CD4-positive, alpha-beta T cell treated with Interferon gamma for 1 hour (primary cell): ENCODE data around the gene MXD3.
"Not testable (repeated sequence)": the region's sequence is repeated elsewhere in the genome, so short reads cannot be mapped to it uniquely, and the experiment has no call there.

Source experiments
- DNase-seq: peaks from one replicate; pipeline ENCODE4 v3.0.0-alpha.2; 2020

MXD3 gene

GRCh38 chr5:177319913-177320588, 8.4 kb upstream of the MXD3 start:
- DNase-seq: no peak

DNA sequence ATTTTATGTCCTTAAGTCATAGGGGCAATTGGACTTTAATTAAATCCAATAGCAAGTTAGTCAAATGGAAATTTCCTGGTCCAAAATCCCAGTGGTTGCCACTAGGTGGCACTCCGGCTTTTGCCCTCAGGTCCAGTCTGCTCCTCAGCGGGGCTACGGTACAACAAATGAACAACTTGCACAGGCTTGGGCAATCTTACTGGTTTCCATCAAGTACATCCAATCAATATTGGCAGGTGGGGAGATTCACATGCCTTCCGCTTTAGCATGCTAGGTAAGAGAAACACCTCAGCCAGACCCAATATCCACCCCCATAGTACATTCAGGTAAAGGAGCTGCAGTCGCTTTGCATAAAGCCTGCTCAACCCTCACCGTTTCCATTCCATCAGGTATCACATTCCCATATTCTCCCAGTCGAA, 6.3 kb upstream of the MXD3 start:
- peak; percentile 68 for DNase-seq

- DNase-seq: no peak
Measured at GRCh38 chr5:177316005-177316404, 4.3 kb upstream of the MXD3 start.

DNA sequence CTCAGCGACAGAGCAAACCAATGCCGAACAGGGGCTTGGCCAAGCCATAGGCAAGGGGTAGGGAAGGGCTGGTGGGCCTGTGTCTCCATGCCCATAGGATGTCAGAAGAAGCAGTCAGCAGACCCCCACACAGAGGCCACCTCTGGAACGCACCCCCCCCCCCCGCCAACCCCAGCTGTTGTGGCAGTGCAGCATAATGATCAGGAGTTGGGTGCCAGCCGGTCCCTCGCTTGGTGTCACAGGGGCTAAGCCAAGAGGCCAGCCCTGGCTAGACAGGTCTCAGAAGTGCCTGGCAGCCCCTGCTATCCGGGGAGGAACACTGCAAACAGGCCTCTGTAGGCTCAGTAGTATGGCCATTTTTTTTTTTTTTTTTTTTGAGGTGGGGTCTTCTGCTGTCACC, 3.7 kb upstream of the MXD3 start:
- DNase-seq: no peak

GRCh38 chr5:177314376-177315342, 3.0 kb upstream of the MXD3 start:
- DNase-seq: no peak

- DNase-seq: no peak
Measured at GRCh38 chr5:177313561-177314259, 2.0 kb upstream of the MXD3 start.

DNA sequence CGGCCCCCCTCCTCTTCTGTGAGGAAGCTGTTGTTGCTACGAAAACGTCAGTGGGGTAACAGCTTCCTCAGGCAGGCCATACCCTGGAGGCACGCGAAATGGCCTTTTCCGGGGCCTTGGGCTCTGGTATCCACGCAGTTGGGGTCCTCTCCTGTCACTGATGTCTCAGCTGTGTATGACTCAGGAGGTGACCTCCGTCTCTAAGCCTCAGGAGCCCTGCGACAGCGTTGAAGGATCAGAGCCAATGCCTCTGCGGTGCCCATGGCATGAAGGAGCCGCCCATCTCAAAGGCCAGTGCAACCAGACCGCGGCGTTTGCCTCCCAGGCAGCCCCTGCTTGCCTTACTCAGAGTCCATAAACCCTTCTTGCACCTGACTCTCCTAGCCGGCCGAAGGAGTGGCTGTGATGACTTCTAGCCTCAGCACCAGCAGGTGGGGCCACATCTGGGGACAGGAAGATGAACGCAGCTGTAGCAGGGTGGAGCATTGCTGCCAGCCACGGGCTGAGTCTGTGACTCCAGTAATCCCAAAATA, 1.0 kb upstream of the MXD3 start:
- no peak for DNase-seq

GRCh38 chr5:177311392-177311722, 341 bp downstream of the MXD3 start:
- DNase-seq: no peak

GRCh38 chr5:177310757-177311391, 824 bp downstream of the MXD3 start:
- DNase-seq: peak; percentile 52

GRCh38 chr5:177310332-177310731, 1.4 kb downstream of the MXD3 start:
- no peak for DNase-seq

DNA sequence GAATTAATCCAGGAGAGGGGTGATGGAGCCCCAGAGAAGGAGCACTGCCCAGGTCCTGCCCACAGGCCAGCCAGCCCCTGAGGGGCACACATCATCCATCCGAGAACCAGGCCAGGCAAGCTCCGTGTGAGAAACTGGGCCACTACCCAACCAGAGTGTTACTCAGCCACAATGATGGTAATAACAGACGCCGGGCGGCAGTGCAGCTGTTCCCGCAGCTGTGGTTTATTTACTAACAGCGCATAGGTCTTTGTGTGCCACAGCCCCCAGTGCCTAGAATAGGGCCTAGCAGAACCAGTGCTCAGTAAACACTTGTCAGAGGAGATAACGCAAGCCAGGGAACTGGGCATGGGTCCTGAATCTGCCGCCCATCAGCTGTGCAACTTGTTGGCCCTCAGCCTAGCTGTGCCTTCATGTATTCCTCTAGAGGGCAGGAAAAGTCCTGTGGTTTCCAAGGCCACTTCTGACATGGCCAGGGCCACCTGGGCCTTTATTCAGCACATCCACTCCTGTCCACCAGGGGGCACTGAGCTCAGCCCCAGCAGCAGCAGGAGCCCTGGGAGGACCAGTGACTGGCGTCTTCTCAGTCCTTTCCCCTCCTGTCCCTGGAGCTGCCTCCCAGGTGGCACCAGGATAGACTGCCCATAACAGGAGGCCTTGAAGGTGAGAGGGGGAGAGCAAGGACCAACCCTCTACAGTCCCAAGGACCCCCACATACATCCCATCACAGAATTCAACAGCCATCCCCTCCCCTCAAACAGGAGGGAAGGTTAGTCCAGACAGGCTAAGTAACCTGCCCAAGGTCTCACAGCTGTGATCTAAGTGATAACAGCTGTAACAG, 2.1 kb downstream of the MXD3 start:
- DNase-seq: peak; percentile 74

DNA sequence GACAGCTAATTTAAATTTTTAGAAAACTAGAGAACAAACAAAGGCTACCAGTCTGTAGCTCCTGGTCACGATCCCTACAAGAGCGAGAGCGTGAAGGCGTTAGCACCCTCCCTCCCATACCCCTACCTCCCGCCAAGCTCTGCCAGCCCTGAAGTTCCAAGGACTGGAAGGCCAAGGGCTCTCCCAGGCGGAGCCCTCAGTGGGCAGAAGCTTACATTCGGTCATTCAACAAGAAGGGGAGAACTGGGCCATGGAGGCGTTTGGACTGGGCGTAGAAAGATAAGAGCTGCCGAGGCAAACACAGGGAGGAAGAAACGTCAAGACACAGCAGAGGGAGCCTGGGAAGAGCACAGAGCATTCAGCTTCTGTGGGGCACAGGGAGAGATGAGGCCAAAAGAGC, 3.0 kb downstream of the MXD3 start:
- no peak for DNase-seq

DNA sequence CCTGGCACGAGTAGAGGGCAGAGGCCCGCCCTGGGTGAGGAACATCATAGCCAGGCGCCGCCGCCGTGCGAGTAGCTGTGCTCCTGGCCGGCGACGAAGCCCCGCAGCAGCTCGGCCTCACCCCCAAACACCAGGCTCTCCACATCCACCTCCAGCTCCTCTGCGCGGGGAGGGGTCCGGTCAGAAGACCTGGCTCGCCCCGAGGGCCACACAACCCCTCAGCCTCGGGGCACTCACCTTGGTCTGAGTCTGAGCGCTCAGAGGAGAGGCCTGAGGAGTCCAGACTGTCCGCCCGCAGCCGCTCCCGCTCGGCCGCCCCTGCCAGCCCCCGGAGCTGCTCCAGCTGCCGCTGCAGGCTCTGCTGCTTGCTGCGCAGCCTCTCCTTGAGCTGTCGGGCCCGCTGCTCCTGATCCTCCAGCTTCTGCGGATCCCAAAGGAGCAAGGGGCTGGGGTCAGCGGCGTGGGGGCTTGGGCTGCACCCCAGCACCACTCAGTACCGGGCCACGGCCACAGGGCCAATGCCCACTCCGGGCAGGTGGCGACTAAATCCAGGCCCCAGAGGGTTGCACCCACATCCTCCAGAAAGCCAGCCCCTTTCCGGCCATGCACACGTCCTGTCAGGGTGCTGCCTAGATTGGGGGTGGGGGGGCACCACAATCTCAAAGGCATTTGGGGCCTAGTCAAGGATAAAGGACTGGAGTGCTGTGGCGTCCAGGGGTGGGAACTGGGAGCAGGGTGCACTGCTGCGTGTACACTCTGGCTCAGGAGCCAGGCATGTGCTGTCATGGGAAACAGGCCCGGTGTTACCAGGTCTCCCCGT, 3.9 kb downstream of the MXD3 start:
- no peak for DNase-seq

GRCh38 chr5:177306674-177307543, 4.8 kb downstream of the MXD3 start:
- peak; percentile 63 for DNase-seq

DNA sequence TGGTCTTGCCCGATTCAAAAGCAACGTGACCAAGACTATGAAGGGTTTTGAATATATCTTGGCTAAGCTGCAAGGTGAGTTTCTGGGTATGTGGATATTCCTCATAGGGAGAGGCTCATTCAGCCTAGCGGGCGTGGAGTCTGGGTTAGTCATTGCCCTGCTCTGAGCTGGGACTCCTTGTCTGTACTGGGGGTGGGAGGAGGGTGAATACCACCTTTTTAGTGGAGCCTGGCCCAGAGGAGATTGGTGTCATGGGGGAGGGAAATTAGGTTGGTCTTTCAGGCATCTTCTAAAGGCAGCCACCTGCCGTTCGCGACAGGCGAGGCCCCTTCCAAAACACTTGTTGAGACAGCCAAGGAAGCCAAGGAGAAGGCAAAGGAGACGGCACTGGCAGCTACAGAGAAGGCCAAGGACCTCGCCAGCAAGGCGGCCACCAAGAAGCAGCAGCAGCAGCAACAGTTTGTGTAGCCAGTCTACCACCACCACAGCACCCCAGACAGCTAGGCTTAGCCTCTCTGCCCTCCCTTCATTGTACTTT, 5.5 kb downstream of the MXD3 start:
- not testable (repeated sequence) for DNase-seq

- DNase-seq: no peak
Measured at GRCh38 chr5:177304392-177305119, 7.1 kb downstream of the MXD3 start.

- no peak for DNase-seq
Measured at GRCh38 chr5:177303925-177304391, 7.7 kb downstream of the MXD3 start.

DNA sequence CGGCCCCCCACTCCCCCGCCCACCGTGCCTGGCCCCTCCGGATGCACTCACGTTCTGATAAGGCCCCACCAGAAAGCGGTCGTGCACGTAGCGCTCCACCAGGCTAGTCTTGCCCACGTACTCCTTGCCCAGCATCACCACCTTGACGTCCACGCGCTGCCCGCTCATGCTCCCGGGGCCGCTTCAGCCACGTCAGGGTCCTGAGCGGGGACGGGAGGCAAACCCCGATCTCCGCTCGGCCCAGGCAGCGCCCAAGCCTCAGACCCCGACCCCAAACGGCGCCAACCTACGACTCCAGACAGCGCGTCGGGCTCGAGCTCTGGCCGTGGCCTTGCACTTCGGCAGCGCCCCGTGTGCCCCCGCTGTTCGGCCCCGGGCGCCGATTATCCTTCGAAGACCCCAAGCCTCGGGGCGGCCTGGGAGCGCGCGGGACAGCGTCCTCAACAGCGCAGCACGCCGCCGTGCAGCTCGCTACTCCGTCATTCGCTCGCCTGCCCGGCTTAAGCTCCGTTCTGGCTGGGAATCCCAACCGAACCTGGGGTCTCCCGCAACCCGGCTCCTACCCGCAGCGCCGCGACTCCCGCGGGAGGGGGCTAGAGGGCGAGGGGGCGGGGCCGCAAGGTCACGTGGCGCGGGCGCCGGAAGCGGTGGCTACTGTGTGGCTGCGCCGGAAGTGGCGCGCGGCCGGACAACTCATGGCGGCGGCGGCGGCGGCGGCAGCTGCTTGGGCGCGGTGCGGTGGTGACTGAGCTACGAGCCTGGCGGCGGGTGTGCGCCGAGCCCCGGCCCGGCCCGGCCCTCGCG, 8.4 kb downstream of the MXD3 start, which contains the start of the genes PRELID1 and RAB24:
Gene PRELID1 (plus strand): TSS at position 679 of the 804 bp plus-strand sequence. CDS start 187 bp downstream, outside the sequence.
Gene RAB24 (minus strand): TSS at position 599 of the 804 bp plus-strand sequence. CDS start 431 bp downstream, at position 168.
- peak; percentile 83 for DNase-seq
